HepG2 (cell line): ENCODE results near the gene WNT7B. TPM values are rescaled to one million over a fixed set of nuclear protein-coding genes. Genes with fewer than 3 reads are reported as not detected.
A peak's percentile ranks its signal among the peaks of the same experiment; 100 is the strongest.

ENCODE experiments used
- CC2D1A ChIP-seq: sonication (generic); formaldehyde crosslinking; IDR thresholded peaks from 2 replicates; pipeline ENCODE4 v1.8.1; 2023; ENCODE audit warnings: mild to moderate bottlenecking, missing genetic modification reagents
- MXI1 ChIP-seq: IDR thresholded peaks from 3 replicates; pipeline ENCODE4 v1.6.1; 2012; ENCODE audit warnings: low read depth, low read length, inconsistent platforms, borderline replicate concordance
- SIX1 ChIP-seq: sonication (generic); formaldehyde crosslinking; IDR thresholded peaks from 2 replicates; pipeline ENCODE4 v1.4.0; 2020; ENCODE audit warnings: missing genetic modification reagents, borderline replicate concordance
- ZC3H13 ChIP-seq: sonication (generic); formaldehyde crosslinking; IDR thresholded peaks from 2 replicates; pipeline ENCODE4 v1.8.1; 2023; ENCODE audit warnings: mild to moderate bottlenecking, missing genetic modification reagents, moderate library complexity
- ZFP37 ChIP-seq: sonication (generic); formaldehyde crosslinking; IDR thresholded peaks from 2 replicates; pipeline ENCODE4 v1.4.0; 2020; ENCODE audit warnings: missing genetic modification reagents, borderline replicate concordance
- ZNF251 ChIP-seq: sonication (generic); formaldehyde crosslinking; IDR thresholded peaks from 2 replicates; pipeline ENCODE4 v1.9.0; 2021; ENCODE audit warnings: mild to moderate bottlenecking, missing genetic modification reagents
- ZNF264 ChIP-seq: sonication (generic); formaldehyde crosslinking; IDR thresholded peaks from 2 replicates; pipeline ENCODE4 v1.4.0; 2020; ENCODE audit warnings: missing genetic modification reagents
- ZNF333 ChIP-seq: sonication (generic); formaldehyde crosslinking; IDR thresholded peaks from 2 replicates; pipeline ENCODE4 v1.4.0; 2020; ENCODE audit warnings: mild to moderate bottlenecking, missing genetic modification reagents, borderline replicate concordance
- ZNF33A ChIP-seq: sonication (generic); formaldehyde crosslinking; IDR thresholded peaks from 2 replicates; pipeline ENCODE4 v1.5.1; 2020; ENCODE audit warnings: missing genetic modification reagents, mild to moderate bottlenecking, moderate library complexity, borderline replicate concordance
- ZNF776 ChIP-seq: sonication (generic); formaldehyde crosslinking; IDR thresholded peaks from 2 replicates; pipeline ENCODE4 v1.4.0; 2020; ENCODE audit warnings: mild to moderate bottlenecking, missing genetic modification reagents
- polyA plus RNA-seq, 8 experiments: library from polyadenylated mRNA; depleted of rRNA in 3 of 8; stranded (reverse) in 7 of 8; unstranded in 1 of 8; fragments of >200 nt; fragmentation: Illumina TruSeq in 4 of 8; extraction: Trizol in 4 of 8; gene quantifications; 2 replicates each; pipeline versions ENCODE4 v1.2.1 to v1.2.3, GENCODE V29; 2011 to 2016; ENCODE audit warnings: low read depth in 4 of 8, missing spikeins in 1 of 8, mixed read lengths in 1 of 8; ENCODE audit not compliant: insufficient read depth in 1 of 8
- total RNA-seq, 5 experiments: library from RNA; depleted of rRNA; stranded (reverse); fragments of >200 nt; fragmentation: Illumina TruSeq; extraction: Trizol; gene quantifications; 2 replicates each; pipeline ENCODE4 v1.2.3, GENCODE V29; 2016; ENCODE audit warnings: low read depth in 1 of 5
- TF ChIP-seq, protein P1 (sequence below): sonication (generic); formaldehyde crosslinking; IDR thresholded peaks from 2 replicates; pipeline ENCODE4 v1.4.0; 2020; ENCODE audit warnings: mild to moderate bottlenecking, missing genetic modification reagents
- TF ChIP-seq, protein P2 (sequence below): IDR thresholded peaks from 2 replicates; pipeline ENCODE4 v1.6.1; 2016; ENCODE audit warnings: control low read depth
- TF ChIP-seq, protein P3 (sequence below): sonication (generic); formaldehyde crosslinking; IDR thresholded peaks from 2 replicates; pipeline ENCODE4 v1.4.0; 2020; ENCODE audit warnings: mild to moderate bottlenecking, missing genetic modification reagents

WNT7B gene
- total and polyA plus RNA-seq, 2 of the 13 experiments (the other 11 are each of a cell fraction or from before 2014, with no cell fraction given): 0.09 TPM; not detected in 1

DNA sequence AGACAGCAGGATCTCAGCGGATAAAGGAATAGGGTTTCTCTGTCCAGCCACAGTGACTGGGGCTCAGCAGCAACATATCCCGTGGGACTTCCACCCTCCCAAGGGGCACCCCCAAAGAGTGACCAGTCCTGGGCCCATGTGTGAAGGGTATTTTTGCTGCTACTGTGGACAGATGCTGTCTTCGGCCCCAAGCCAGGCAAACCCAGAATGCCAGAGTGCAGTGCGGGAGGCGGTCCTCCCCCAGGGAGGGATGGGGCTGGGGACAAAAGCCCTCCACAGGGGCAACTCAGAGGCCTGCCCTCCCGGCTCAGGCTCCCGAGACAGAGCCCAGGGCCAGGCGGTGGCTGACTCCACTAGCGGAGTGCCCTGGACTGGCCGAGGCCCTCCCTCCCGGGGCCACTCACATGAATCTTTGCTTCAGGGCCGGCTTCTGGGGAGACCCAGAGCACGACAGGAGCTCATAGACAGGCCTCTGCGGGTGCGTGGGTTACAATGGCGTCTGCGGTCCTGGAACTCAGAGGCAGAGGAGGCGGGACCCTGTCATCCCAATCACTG lies 34.7 kb upstream of the WNT7B start (continued):
- TF ChIP-seq, protein P1, sequence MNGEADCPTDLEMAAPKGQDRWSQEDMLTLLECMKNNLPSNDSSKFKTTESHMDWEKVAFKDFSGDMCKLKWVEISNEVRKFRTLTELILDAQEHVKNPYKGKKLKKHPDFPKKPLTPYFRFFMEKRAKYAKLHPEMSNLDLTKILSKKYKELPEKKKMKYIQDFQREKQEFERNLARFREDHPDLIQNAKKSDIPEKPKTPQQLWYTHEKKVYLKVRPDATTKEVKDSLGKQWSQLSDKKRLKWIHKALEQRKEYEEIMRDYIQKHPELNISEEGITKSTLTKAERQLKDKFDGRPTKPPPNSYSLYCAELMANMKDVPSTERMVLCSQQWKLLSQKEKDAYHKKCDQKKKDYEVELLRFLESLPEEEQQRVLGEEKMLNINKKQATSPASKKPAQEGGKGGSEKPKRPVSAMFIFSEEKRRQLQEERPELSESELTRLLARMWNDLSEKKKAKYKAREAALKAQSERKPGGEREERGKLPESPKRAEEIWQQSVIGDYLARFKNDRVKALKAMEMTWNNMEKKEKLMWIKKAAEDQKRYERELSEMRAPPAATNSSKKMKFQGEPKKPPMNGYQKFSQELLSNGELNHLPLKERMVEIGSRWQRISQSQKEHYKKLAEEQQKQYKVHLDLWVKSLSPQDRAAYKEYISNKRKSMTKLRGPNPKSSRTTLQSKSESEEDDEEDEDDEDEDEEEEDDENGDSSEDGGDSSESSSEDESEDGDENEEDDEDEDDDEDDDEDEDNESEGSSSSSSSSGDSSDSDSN (CRISPR knock-in tag): no peak
- TF ChIP-seq ZC3H13 (CRISPR knock-in tag) (0 out of 2 replicates have a peak, but pooled peaks have one; percentile 33), ZNF264 (CRISPR knock-in tag) (no peak), SIX1 (no peak), MXI1 (no peak), CC2D1A (no peak), ZNF333 (no peak), ZNF251 (CRISPR knock-in tag) (no peak), ZNF33A (CRISPR knock-in tag) (no peak), ZNF776 (CRISPR knock-in tag) (no peak), ZFP37 (no peak)
- TF ChIP-seq, protein P2, sequence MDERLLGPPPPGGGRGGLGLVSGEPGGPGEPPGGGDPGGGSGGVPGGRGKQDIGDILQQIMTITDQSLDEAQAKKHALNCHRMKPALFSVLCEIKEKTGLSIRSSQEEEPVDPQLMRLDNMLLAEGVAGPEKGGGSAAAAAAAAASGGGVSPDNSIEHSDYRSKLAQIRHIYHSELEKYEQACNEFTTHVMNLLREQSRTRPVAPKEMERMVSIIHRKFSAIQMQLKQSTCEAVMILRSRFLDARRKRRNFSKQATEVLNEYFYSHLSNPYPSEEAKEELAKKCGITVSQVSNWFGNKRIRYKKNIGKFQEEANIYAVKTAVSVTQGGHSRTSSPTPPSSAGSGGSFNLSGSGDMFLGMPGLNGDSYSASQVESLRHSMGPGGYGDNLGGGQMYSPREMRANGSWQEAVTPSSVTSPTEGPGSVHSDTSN (CRISPR knock-in tag): no peak
- TF ChIP-seq, protein P3, sequence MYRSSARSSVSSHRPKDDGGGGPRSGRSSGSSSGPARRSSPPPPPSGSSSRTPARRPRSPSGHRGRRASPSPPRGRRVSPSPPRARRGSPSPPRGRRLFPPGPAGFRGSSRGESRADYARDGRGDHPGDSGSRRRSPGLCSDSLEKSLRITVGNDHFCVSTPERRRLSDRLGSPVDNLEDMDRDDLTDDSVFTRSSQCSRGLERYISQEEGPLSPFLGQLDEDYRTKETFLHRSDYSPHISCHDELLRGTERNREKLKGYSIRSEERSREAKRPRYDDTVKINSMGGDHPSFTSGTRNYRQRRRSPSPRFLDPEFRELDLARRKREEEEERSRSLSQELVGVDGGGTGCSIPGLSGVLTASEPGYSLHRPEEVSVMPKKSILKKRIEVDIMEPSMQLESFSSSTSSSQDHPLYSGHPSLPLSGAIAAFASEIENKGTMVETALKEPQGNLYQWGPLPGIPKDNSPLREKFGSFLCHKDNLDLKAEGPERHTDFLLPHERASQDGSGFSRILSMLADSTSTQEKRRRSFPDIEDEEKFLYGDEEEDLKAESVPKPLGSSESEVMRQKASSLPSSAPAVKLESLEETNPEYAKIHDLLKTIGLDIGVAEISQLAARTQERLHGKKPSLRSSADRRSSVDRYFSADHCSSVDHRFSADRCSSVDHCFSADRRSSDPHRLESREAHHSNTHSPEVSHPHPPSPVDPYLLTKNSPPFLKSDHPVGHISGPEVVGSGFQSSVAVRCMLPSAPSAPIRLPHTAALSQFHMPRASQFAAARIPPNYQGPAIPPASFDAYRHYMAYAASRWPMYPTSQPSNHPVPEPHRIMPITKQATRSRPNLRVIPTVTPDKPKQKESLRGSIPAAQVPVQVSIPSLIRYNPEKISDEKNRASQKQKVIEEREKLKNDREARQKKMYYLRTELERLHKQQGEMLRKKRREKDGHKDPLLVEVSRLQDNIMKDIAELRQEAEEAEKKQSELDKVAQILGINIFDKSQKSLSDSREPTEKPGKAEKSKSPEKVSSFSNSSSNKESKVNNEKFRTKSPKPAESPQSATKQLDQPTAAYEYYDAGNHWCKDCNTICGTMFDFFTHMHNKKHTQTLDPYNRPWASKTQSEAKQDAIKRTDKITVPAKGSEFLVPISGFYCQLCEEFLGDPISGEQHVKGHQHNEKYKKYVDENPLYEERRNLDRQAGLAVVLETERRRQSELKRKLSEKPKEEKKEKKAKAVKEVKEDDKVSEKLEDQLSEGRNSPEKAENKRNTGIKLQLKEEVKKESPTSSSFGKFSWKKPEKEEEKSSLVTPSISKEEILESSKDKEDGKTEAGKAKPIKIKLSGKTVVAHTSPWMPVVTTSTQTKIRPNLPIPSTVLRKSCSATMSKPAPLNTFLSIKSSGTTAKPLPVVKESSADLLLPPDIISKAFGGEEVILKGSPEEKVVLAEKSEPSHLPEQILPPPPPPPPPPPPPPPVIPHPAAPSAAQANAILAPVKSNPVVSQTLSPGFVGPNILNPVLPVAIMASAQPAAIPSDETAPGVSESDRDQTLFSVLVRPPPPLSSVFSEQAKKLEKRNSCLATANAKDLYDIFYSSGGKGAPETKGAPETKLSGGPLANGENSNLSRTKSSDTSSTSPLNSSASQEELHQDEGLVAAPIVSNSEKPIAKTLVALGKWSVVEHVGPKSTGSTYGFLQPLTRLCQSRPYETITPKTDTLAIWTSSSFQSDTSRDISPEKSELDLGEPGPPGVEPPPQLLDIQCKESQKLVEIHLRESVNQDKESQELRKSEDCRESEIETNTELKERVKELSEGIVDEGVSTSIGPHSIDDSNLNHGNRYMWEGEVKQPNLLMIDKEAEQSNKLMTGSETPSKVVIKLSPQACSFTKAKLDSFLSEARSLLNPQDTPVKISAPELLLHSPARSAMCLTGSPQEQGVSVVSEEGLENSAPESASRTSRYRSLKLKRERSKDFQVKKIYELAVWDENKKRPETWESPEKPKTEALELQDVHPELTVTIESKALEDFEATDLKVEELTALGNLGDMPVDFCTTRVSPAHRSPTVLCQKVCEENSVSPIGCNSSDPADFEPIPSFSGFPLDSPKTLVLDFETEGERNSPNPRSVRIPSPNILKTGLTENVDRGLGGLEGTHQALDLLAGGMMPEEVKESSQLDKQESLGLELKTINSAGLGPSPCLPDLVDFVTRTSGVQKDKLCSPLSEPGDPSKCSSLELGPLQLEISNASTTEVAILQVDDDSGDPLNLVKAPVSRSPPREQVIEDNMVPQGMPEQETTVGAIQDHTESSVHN (CRISPR knock-in tag): no peak
